ENCODE measurements around the gene KIAA1549.

DNA sequence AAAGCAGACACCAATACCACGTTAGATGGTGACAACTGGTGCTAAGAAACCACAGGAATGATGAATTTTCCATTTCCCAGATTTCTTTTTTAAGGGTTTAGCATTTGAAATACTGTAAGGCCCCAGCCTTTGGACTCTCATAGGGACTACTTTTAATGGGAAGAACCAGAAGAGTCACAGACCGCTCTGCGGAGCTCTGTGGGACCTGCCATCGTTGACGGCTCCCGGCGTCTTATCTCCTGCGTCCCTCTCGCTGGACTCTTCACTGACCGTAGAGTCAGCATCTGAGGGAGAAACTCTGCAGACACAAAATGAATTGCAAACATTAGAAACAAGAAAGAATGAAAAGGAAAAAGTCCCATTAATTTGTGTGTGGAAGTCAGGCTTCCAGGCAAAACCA lies 101.8 kb downstream of the KIAA1549 start:
- TF ChIP-seq, protein P1, sequence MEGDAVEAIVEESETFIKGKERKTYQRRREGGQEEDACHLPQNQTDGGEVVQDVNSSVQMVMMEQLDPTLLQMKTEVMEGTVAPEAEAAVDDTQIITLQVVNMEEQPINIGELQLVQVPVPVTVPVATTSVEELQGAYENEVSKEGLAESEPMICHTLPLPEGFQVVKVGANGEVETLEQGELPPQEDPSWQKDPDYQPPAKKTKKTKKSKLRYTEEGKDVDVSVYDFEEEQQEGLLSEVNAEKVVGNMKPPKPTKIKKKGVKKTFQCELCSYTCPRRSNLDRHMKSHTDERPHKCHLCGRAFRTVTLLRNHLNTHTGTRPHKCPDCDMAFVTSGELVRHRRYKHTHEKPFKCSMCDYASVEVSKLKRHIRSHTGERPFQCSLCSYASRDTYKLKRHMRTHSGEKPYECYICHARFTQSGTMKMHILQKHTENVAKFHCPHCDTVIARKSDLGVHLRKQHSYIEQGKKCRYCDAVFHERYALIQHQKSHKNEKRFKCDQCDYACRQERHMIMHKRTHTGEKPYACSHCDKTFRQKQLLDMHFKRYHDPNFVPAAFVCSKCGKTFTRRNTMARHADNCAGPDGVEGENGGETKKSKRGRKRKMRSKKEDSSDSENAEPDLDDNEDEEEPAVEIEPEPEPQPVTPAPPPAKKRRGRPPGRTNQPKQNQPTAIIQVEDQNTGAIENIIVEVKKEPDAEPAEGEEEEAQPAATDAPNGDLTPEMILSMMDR (IDR thresholded peaks at IDR 0.05): no peak
- no peak for TF ChIP-seq POLR2A (IDR thresholded peaks at IDR 0.05)

Data from lower leg skin (tissue), 3 donors.